Panc1 (cell line): ENCODE measurements around the gene OVOL1. TPM values are rescaled to one million over a fixed set of nuclear protein-coding genes. Genes with fewer than 3 reads are reported as not detected.
A peak's percentile ranks its signal among the peaks of the same experiment; 100 is the strongest.
"Not testable (repeated sequence)": the region's sequence is repeated elsewhere in the genome, so short reads cannot be mapped to it uniquely, and the experiment has no call there.

ENCODE experiments used
- ATAC-seq: fragments of 200-7000 bp; cut with Tn5 transposase; 2 replicates; pipeline ENCODE4 v1.9.1; 2020; ENCODE audit warnings: mild to moderate bottlenecking, moderate library complexity
- BruUV-seq: library from RNA; stranded (reverse); fragments of 400-500 nt; replicated peaks from 2 replicates; lab custom pipeline; 2021; lab: Mats Ljungman, UMichigan
- CTCF ChIA-PET: fragments of 300-600 bp; sonication (Branson Sonifier 250); formaldehyde crosslinking; loops from one replicate; lab custom pipeline; 2022; ENCODE audit warnings: antibody characterized with exemption; lab: Charles Lee
- POLR2A ChIA-PET: fragments of 300-600 bp; sonication (Branson Sonifier 250); formaldehyde crosslinking; loops from one replicate; lab custom pipeline; 2022; ENCODE audit warnings: antibody characterized with exemption; lab: Charles Lee
- DNase-seq: peaks from one replicate; pipeline ENCODE4 v3.0.0-alpha.2; 2010; ENCODE audit warnings: low read depth, low spot score
- H3K27ac ChIP-seq: 2 replicates; pipeline ENCODE4 v1.5.1; 2011; ENCODE audit warnings: mild to moderate bottlenecking, low read length, inconsistent platforms
- H3K27me3 ChIP-seq: fragments of 200-500 bp; sonication (Bioruptor generic); 2 replicates; pipeline ENCODE4 v1.6.0; 2014; ENCODE audit warnings: low read length, inconsistent platforms; ENCODE audit not compliant: control insufficient read depth, insufficient read depth
- H3K36me3 ChIP-seq: fragments of 200-500 bp; sonication (Bioruptor generic); 2 replicates; pipeline ENCODE4 v1.5.1; 2014; ENCODE audit warnings: inconsistent platforms, mild to moderate bottlenecking, low read length, moderate library complexity; ENCODE audit not compliant: control insufficient read depth, insufficient read depth
- H3K4me1 ChIP-seq: 2 replicates; pipeline ENCODE4 v1.5.1; 2011; ENCODE audit warnings: inconsistent platforms, mild to moderate bottlenecking, low read length, moderate library complexity; ENCODE audit not compliant: control insufficient read depth, insufficient read depth
- H3K4me3 ChIP-seq, 2 experiments: 2 replicates each; pipeline ENCODE4 v1.5.1; 2011 to 2012; ENCODE audit warnings: low read depth in 2 of 2, low read length in 2 of 2, mild to moderate bottlenecking in 2 of 2, inconsistent platforms in 1 of 2, moderate library complexity in 1 of 2
- H3K9me3 ChIP-seq: fragments of 200-500 bp; sonication (Bioruptor generic); 2 replicates; pipeline ENCODE4 v1.5.1; 2014; ENCODE audit warnings: low read depth, mild to moderate bottlenecking, inconsistent platforms, low read length, moderate library complexity; ENCODE audit not compliant: control insufficient read depth, insufficient read depth
- POLR2AphosphoS5 ChIP-seq: IDR thresholded peaks from 2 replicates; pipeline ENCODE4 v1.6.1; 2012; ENCODE audit warnings: mild to moderate bottlenecking, low read depth, low read length, moderate library complexity
- SIN3A ChIP-seq: IDR thresholded peaks from 2 replicates; pipeline ENCODE4 v1.6.1; 2012; ENCODE audit warnings: low read depth, mild to moderate bottlenecking, low read length, moderate library complexity, borderline replicate concordance; ENCODE audit not compliant: insufficient read depth
- TCF7L2 ChIP-seq: IDR thresholded peaks from 2 replicates; pipeline ENCODE4 v1.6.1; 2011; ENCODE audit warnings: mild to moderate bottlenecking, low read depth, low read length, inconsistent platforms
- in situ Hi-C: cut with HindIII; loops from 2 replicates; pipeline ENCODE4 v1.10.0; 2016; ENCODE audit warnings: low sequenced_read_pairs, low pct_unique_long_range_greater_than_20kb
- intact Hi-C: fragments of 100-400 bp; cut with micrococcal nuclease; formaldehyde crosslinking; loops from one replicate; pipeline ENCODE4 v1.10.0; 2022; ENCODE audit not compliant: unreplicated experiment
- total RNA-seq: library from RNA; stranded (reverse); gene quantifications from one replicate; pipeline ENCODE4 v1.2.1, GENCODE V29; 2021; ENCODE audit not compliant: unreplicated experiment
- TF ChIP-seq, protein P1 (sequence below): fragments of 450-650 bp; IDR thresholded peaks from 2 replicates; pipeline ENCODE4 v1.5.1; 2017; ENCODE audit warnings: mild to moderate bottlenecking
- TF ChIP-seq, protein P2 (sequence below), 2 experiments: IDR thresholded peaks; 2 replicates each; pipeline ENCODE4 v1.6.1; 2011 to 2012; ENCODE audit warnings: low read depth in 2 of 2, control low read depth in 1 of 2, low read length in 1 of 2, mild to moderate bottlenecking in 1 of 2, moderate library complexity in 1 of 2; ENCODE audit not compliant: insufficient read depth in 1 of 2

The OVOL1 gene
- total RNA-seq, 1 experiment from 2014 or later, result 0.23 TPM

GRCh38 chr11:65762816-65763215 lies 24.0 kb upstream of the OVOL1 start:
- POLR2A ChIA-PET, CTCF ChIA-PET, DNase-seq, H3K4me1 ChIP-seq, H3K36me3 ChIP-seq, H3K9me3 ChIP-seq, H3K4me3 ChIP-seq, BruUV-seq, H3K27me3 ChIP-seq, ATAC-seq, H3K27ac ChIP-seq, intact Hi-C loops: not testable (repeated sequence)
- in situ Hi-C loops, result loop anchor here (5.0 kb wide), 1 partner anchor 49 kb away; no protein-coding TSS in a partner anchor

GRCh38 chr11:65764434-65764833 lies 22.4 kb upstream of the OVOL1 start:
- Histone ChIP-seq H3K9me3 (no peaks in the 10 kb centered on the region), H3K4me1 (no peaks in the 10 kb centered on the region), H3K4me3 (no peak overlapping the region), H3K27ac (no peak overlapping the region), H3K27me3 (no peaks in the 10 kb centered on the region), H3K36me3 (no peaks in the 10 kb centered on the region)
- ChIA-PET POLR2A (no interaction called here), CTCF (no interaction called here)
- intact Hi-C loops (no loop called here), in situ Hi-C loops (loop anchor here (5.0 kb wide), 1 partner anchor 48 kb away; no protein-coding TSS in a partner anchor)
- no peak for TF ChIP-seq TCF7L2
- TF ChIP-seq POLR2AphosphoS5, result no peak
- TF ChIP-seq, protein P1, sequence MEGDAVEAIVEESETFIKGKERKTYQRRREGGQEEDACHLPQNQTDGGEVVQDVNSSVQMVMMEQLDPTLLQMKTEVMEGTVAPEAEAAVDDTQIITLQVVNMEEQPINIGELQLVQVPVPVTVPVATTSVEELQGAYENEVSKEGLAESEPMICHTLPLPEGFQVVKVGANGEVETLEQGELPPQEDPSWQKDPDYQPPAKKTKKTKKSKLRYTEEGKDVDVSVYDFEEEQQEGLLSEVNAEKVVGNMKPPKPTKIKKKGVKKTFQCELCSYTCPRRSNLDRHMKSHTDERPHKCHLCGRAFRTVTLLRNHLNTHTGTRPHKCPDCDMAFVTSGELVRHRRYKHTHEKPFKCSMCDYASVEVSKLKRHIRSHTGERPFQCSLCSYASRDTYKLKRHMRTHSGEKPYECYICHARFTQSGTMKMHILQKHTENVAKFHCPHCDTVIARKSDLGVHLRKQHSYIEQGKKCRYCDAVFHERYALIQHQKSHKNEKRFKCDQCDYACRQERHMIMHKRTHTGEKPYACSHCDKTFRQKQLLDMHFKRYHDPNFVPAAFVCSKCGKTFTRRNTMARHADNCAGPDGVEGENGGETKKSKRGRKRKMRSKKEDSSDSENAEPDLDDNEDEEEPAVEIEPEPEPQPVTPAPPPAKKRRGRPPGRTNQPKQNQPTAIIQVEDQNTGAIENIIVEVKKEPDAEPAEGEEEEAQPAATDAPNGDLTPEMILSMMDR, result no peak
- TF ChIP-seq SIN3A, result no peak
- TF ChIP-seq, protein P2, sequence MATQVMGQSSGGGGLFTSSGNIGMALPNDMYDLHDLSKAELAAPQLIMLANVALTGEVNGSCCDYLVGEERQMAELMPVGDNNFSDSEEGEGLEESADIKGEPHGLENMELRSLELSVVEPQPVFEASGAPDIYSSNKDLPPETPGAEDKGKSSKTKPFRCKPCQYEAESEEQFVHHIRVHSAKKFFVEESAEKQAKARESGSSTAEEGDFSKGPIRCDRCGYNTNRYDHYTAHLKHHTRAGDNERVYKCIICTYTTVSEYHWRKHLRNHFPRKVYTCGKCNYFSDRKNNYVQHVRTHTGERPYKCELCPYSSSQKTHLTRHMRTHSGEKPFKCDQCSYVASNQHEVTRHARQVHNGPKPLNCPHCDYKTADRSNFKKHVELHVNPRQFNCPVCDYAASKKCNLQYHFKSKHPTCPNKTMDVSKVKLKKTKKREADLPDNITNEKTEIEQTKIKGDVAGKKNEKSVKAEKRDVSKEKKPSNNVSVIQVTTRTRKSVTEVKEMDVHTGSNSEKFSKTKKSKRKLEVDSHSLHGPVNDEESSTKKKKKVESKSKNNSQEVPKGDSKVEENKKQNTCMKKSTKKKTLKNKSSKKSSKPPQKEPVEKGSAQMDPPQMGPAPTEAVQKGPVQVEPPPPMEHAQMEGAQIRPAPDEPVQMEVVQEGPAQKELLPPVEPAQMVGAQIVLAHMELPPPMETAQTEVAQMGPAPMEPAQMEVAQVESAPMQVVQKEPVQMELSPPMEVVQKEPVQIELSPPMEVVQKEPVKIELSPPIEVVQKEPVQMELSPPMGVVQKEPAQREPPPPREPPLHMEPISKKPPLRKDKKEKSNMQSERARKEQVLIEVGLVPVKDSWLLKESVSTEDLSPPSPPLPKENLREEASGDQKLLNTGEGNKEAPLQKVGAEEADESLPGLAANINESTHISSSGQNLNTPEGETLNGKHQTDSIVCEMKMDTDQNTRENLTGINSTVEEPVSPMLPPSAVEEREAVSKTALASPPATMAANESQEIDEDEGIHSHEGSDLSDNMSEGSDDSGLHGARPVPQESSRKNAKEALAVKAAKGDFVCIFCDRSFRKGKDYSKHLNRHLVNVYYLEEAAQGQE (IDR thresholded peaks at IDR 0.05; ENCODE audit: insufficient read depth in 1 of 2, low read depth in 2 of 2, low read length in 1 of 2), result no peak
- BruUV-seq, result no TSS peak
- DNase-seq (no peak), ATAC-seq (peak; percentile 26; the same call in 1 of the 2 replicates)

GRCh38 chr11:65766535-65766934 lies 20.3 kb upstream of the OVOL1 start:
- no peaks in the 10 kb centered on the region for H3K9me3 ChIP-seq
- no peaks in the 10 kb centered on the region for H3K36me3 ChIP-seq
- POLR2A ChIA-PET, result no interaction called here
- intact Hi-C loops, result no loop called here
- ATAC-seq (0 out of 2 replicates have a peak, but pooled peaks have one; percentile 25), DNase-seq (no peak)
- H3K27ac ChIP-seq, result no peak overlapping the region
- no peaks in the 10 kb centered on the region for H3K4me1 ChIP-seq
- TF ChIP-seq SIN3A, result no peak
- TF ChIP-seq, protein P2 (IDR thresholded peaks at IDR 0.05; ENCODE audit: insufficient read depth in 1 of 2, low read depth in 2 of 2, low read length in 1 of 2), result no peak
- TF ChIP-seq, protein P1, result no peak
- no peak for TF ChIP-seq TCF7L2
- TF ChIP-seq POLR2AphosphoS5, result no peak
- no peaks in the 10 kb centered on the region for H3K27me3 ChIP-seq
- in situ Hi-C loops, result no loop called here
- no TSS peak for BruUV-seq
- H3K4me3 ChIP-seq, result no peak overlapping the region
- CTCF ChIA-PET, result interaction anchor here (0.6 to 1.3 kb wide), 2 partner anchors 8 to 13 kb away, joined by 3 to 5 read pairs; no protein-coding TSS in a partner anchor
